Measurements from ENCODE around the gene ACE.
"Not testable (repeated sequence)": the region's sequence is repeated elsewhere in the genome, so short reads cannot be mapped to it uniquely, and the experiment has no call there.

The ACE gene

DNA sequence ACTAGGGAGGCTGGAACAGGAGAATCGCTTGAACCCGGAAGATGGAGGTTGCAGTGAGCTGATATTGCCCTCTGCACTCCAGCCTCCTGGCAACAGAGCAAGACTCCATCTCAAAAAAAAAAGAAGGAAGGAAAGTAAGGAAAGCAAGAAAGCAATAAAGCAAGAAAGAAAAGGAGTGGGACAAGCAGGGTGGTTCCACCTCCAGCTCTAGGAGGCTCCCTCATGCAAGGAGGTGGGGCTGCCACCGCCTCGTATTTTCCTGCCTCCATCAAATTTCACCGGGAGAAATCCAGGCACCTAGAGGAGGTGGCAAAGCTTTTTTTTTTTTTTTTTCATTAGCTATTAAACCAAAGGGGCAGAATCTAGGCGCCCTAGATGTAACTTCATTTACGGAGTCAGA lies 31.8 kb upstream of the ACE start:
- no peak for DNase-seq

DNA sequence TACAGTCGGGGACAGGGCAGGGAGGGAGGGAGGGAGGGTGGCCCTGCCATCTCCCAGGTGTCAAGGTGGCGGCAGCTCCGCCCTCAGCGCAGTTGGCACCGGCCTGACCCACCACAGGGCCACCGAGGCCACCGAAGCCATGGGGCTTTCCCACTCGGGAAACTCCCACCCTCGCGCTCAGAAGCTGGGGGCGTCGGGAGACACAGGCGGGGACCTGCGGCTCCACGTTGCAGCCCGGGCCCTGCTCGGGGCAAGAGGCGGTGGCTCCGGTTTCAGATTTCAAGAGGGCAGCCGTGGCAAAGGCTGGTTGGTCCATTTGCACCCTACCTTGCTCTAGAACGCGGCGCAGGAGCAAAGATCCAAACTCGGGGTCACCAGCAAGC lies 31.3 kb upstream of the ACE start:
- peak; percentile 81 for DNase-seq

DNA sequence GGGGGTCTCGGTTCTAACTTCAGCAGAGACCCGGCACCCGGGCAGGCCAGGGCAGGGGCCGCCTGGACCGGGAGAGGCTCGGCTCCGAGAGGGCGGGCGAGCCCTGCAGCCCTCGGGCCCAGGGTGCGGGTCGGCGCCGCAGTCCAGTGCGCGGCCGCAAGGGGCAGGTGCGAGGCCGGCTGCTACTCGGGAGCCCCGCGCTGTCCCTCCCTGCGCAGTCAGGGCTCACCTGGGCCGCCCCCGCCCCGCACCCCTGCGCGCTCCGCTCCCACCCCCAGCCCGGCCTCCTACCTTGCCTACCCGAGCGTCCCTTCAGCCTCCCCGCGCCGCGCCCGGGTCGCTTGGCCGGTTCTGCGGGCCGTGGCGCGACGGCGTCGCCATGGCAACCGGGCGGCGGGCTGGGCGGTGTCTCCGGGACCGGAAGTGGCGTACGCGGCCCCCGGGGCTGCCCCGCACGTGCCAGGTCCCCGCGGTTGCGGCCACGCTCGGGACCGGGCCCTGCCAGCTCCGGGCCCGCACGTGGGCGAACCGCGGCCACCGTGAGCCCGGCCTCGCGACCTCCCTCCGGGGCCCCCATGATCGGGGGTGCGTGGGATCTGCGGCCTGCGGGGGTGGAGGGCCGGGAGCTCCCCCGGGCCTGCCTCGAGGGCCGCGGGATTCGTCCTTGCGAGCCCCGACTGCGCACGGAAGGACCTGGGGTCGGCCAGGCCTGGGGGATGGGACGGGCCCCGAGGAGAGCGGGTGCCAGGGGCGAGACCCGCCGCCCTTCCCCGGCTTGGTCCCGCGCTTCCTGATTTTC lies 30.7 kb upstream of the ACE start, which contains the start of gene CYB561:
TSS of gene CYB561 (minus strand) at position 353 of the 799 bp plus-strand sequence. CDS start 8,759 bp downstream, outside the sequence.
- DNase-seq = peak; percentile 79

DNA sequence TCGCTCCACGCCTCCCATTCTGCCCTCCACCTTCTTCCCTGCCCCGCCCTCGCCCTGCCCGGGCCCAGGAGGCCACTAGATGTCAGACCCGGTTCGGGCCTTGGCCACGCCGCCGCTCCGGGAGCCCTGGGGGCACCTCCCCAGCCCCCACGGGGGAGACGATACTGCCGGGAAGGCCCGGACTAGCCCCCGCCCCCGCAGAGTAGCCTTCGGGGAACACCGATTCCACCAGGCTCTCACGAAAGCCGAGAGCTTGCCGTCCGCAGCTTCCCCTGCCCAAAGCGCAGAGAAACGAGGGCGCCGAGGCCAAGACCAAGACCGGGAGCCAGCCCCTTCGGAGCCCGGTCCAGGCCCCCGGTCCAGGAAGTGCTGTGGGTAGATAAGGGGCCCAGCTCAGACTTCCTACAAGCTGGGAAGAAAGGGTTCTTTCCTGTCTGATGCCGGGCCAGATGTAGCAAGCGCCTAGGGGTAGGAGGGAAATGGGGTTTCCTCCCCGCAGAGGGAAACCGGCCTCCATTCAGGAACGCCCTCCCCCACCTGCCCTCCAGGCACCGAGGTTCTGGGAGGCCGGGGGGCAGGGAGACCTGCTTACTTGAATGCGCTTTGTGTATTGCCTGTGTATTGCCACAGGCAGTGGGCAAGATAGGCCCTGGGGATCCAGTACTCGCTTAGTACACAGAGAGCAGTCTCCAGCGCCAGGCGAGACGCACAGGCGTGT lies 29.9 kb upstream of the ACE start:
- peak; percentile 64 for DNase-seq

DNA sequence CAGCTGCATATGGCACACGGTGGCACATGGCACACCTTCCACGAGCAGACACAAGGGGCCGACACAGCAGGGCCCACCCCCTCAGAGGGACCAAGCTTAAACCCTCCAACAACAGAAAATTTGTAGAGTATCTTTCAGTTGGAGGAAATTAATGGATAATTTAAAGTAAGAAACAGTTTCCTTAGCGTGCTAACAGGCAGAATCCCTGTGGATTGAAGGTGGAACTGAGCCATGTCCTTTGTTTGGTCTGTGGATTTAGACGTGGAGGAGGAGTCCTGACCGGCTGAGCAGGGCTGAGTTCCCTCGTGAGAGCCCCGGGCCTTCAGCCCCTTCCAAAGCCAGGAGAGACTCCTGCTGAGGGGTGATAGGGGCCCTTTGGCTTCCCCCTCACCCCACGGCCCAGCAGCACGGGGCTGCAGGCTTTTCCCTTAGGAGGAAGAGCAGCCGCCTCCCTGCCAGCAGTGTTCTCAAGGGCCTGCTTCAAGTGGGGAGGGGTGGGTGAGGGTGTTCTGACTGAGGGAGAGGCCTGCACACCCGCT lies 29.3 kb upstream of the ACE start:
- no peak for DNase-seq

DNA sequence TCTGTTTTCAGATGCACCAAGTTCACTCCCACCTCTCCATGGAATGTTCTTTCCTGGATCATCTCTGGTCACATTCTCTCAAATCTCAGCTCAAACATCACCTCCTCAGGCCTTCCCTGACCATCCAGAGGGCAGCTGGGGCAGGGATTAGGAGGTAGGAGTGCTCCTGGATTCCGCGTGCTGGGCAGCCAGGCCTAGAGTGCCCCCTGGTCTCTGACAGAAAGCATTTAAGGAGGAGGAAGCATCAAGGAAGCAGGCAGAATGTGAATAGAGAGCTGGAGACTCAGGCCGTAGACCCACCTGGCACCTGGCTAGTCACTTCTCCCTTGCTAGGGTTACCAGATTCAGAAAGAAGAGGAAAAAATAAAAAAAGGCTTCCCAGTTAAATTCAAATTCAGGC lies 28.2 kb upstream of the ACE start:
- no peak for DNase-seq

DNA sequence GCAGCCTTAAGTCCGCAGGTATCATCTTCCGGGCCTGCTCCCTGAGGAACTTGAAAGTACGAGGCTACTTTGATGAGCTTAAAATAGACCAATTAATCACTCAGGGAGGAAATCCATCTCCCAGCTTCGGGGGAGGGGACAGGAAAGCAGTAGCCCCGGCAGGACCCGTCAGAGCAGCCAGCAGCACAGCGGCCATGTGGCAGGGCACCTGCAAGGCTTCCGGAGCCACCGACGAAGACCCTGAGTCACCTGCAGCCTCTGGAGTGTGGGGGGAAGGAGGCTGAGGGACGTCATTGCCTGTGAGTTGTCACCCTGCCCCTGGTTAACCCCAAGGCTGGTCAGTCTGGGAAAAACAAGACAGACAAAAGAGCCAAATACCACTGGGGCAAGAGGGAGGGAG lies 26.3 kb upstream of the ACE start:
- DNase-seq = peak; percentile 29

DNA sequence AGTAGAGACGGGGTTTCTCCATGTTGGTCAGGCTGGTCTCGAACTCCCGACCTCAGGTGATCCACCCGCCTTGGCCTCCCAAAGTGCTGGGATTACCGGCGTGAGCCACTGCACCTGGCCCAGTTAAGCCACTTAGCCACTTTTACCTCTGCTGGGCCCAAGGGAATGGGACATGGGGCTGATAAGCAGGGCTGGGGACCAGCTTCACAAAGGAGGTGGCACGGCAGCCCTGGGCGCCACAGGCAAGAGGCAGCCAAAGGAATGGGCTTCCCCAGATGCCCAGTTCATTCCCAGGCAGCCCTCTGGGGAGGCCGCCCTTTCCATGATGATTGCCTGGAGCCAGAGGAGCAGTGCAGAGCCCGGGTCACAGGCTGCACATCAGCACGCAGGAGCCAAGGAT lies 25.7 kb upstream of the ACE start:
- DNase-seq = no peak

DNA sequence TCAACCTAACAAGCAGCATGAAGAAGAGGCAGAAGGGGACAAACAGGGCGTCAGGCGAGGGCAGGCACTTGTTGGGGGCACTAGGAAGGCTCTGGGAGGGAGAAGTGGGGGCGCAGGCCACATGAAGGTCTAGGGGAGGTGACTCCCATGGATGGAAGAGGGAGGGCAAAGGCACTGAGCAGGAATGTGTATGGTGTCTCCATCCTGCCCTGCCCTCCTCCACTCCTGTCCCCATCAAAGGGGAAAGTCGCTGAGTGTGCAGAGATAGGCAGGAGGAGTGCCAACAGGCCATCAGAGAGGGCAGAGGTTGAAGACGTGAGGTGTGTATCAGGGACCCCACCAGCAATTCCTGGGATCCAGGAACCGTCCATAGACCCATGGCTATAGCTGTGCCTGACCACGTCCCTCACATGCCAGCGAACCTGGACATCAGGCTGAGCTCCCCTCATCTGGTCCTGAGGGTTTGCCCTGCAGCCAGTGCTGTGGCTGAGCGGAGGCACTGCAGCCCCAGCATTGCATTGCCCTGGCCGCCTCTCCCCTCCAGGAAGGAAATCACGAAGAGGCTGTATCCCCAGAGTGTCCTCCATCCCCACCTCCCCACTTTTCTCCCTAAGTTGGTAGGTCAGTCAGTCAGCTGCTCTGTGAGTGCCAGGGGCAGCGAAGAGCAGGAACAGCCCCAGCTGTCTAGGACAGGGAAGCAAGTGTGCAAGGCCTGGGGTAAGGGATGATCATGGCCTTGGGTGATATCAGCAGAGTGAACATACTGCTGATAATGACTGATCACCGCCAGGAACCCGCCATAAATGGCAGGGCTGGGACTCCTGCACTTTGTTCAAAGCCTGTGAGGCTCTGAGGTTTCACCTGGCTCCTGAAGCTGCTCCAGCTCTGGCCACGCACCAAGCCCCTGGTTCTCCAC lies 24.6 kb upstream of the ACE start:
- DNase-seq = no peak

DNA sequence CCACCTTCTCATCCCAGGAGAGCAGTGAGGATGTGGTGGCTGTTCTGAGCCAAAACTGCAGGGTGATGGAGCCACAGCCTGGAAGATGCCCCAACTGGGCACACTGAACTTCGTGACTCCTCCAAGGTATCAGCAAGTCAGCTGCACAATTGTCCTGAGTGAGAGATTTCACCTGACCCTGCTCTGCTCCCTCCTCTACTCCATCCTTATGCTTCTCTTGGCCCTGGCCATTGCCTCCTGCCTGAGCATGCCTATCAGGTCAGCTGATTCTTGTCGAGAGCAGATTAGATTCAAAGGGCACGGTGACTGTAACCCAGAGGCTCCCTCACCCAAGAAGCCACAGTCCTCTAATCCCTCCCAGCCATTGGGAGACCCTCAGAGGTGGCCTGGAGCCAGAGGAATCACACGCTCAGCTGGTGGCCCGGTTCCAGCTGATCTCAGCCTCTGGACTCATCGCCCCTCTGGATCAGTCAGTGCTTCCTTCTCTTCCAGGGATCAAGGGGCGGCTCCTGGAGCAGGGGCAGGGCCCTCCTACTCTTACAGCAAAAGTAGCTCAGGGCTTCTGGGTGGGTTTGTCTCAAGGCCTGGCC lies 23.8 kb upstream of the ACE start:
- no peak for DNase-seq

DNA sequence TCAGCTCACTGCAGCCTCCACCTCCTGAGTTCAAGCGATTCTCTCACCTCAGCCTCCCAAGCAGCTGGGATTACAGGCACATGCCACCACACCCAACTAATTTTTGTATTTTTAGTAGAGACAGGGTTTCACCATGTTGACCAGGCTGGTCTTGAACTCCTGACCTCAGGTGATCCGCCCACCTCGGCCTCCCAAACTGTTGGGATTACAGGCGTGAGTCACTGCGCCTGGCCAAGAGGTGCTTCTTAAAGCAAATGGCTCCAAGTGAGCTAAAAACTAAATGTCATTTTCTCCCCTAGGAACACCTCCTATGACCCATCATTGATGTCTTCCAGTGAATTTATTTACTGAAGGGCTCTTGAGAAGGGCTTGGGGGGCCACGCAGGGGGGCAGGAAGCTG lies 22.5 kb upstream of the ACE start:
- not testable (repeated sequence) for DNase-seq

DNA sequence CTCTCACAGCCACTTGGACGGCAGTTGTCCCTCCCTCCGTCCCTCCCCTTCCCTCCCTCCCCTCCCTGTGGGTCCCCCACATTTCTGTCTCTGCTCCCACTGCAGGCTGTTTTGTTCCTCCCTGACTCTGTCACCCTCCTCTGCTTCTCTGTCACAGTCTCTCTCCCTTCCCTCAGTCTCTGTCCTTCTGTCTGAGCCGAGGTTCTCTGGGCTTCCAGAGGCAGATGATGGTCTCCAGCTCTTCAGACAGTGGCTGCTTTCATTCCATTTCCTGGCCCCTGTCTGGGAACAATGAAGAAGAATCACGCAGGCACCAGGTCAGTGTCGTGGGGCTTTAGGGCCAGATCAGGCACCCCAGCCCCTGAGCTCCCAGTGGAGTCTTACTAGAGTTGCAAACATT lies 21.9 kb upstream of the ACE start:
- no peak for DNase-seq

DNA sequence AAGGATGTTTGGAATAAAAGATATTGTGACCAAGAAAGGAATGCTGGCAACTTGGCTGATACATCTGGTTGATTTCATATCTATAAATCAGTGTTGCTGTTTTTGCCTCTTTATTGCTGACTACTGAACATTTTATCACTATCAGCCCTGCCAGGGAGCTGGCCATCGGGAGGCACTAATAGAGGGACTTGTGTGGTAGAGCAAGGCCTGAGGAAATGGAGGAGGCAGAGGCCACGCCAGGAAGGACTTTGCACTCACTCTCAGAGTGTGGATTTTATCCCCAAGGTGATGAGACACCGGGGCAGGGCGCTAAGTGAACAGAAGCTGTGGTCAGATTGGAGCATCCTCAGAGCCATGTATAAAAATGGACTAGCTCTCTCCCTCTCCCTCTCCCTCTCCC lies 21.4 kb upstream of the ACE start:
- no peak for DNase-seq

DNA sequence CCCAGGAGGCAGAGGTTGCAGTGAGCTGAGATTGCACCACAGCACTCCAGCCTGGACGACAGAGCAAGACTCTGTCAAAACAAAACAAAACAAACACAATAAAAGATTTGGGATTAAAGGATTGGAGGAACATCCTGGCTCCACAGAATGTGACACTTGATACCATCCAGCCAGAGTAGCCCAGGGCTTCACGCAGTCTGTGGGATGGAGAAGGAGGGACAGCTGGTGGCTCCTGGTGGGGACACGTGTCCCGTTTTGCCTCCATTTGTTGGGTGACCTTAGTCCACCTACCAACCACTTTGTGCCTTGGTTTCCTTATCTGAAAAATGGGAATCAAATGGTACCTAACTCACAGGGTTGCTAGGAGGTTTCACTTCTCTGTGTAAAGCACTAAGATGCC lies 18.4 kb upstream of the ACE start:
- DNase-seq = no peak

DNA sequence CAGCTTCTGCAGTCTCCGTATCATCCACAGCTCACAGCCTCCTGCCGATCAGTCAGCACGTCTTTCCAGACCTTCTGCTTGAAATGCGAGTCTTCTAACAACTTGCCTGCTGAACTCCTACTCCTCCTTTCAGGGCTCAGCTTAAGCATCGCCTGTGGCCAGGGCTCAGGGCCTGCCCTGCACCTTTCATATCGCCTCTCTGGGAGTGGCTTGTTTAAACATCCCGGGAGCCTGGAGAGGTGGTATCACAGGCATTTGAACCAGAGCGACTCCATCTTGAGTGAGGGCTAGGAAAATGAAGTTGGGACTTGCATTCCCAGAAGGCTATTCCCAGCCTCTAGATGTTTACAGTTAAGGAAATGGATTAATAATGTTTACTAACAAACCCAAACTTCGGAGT lies 16.8 kb upstream of the ACE start:
- no peak for DNase-seq

DNA sequence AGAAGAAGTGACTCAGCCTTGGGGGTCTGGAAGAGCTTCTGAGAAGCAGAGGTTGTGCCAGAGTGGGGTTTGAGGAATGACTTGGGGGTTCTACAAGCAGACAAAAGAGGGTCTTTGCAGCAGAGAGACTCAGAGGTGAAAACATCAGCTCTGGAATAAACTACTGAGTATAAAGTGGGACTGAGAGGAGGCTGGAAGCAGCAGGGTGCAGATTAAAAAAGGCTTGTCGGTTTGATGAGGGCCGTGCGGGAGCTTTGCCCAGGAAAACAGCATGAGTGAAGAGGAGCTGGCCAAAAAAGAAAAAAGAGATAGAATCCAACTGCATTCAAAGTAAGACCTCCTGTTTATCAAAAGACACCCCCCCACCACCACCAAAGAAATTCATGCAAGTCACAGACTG lies 13.1 kb upstream of the ACE start:
- DNase-seq = no peak

DNA sequence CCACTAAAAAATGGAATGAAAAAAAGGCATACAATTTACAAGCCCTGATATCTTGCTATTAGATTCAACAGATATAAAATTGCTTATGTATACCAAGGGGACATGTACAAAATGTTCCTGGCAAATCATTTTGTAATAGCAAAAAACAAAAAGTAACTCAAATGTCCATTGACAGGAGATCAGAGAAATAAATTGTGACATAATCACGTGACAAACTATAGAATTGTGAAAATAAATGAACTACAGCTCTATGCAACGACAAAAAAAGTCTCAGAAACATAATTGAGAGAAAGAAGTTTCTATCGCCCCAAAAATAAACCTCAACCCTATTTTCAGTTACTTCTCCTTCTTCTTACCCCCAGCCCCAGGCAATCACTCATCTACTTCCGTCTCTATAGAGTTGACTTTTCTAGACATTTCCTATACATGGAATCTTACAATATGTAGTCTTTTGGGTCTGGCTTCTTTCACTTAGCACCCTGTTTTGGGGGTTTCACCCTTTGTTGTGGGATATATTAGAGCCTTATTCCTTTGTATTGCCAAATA lies 12.1 kb upstream of the ACE start:
- no peak for DNase-seq

DNA sequence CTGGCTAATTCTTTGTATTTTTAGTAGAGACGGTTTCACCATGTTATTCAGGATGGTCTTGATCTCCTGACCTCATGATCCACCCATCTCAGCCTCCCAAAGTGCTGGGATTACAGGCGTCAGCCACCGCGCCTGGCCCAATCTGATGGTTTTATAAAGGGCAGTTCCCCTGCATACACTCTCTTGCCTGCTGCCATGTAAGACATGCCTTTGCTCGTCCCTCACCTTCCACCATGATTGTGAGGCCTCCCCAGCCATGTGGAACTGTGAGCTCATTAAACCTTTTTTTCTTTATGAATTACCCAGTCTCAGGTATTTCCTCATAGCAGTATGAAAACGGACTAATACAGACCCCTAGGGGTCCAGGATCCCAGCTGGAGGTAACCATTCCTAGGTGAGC lies 8.8 kb upstream of the ACE start:
- not testable (repeated sequence) for DNase-seq

DNA sequence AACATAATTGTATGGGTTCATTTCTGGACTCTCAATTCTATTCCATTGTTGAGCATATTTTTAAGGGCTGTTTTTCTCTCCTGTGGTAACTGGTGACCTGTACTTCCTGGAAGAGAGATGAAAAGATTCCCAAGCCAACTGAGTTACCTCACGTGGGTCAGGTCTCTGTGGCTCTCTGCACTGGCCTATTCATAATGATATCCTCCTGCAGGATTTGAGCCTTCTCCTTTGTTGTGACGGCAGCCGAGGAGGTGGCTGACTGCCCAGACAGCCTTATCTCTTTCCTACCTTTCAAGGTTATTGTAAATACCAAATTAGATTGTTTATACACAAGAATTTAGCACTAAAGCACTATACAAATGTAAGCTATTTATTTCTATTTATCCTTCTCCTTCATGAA lies 2.7 kb upstream of the ACE start:
- DNase-seq = no peak

DNA sequence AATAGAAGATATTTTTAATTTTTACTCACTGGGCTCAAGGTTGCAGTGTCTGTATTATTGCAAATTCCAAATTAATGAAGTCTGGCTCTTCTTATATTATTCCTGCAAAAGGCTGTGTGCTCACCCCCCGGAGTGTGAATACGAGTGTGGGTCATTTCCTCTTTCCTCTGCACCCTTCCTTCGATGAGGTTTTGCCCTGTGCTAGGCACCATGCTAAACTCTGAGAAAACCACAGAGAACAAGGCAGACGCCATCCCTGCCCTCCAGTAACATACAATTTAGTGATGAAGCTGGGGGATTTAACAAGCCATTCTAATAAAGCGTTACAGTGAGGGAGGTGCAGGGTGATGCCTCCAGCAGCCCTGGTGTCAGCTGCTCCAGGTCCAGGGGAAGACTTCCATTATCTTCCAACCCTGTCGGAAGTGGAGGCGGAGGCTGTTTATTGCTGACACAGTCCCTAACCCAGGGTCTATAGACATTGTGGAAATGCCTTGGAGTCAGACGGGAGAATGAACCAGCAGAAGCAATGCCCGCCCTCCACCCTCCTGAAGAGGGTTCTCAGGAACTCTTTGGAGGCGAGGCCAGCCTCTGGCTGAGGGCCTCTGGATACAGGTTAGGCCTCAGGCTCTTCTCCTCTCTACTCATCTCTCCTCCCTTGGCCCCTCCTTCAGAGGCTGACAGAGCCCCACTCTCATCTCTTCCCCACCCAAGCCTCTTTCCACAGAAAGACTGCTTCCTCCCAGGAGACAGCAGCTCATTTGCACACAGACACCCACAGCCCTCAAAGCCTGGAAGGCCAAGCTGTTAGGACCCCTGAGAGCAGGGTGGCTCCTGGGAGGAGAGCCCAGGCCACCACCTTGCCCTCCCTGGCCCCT lies 2.0 kb upstream of the ACE start:
- no peak for DNase-seq

Data from activated naive CD4-positive, alpha-beta T cell treated with Interleukin-2 at 50 U/mL for 16 hours (primary cell).